Activated CD4-positive, alpha-beta T cell treated with anti-CD3 and anti-CD28 coated beads for 24 hours (primary cell): ENCODE results near the gene FAM240B.

Source experiments
- DNase-seq, 2 donors: peaks; one replicate each; pipeline ENCODE4 v3.0.0-alpha.2; 2020; ENCODE audit warnings: low read depth in 2 of 2

The FAM240B gene

GRCh38 chr9:38670542-38671371, 49.2 kb downstream of the FAM240B start:
- DNase-seq: no peak

GRCh38 chr9:38668791-38669466, 51.0 kb downstream of the FAM240B start:
- no peak for DNase-seq

- DNase-seq: no peak
Measured at GRCh38 chr9:38662763-38663593, 57.0 kb downstream of the FAM240B start.

GRCh38 chr9:38659538-38659937, 60.4 kb downstream of the FAM240B start:
- no peak for DNase-seq

- DNase-seq: no peak
Measured at GRCh38 chr9:38656896-38657295, 63.0 kb downstream of the FAM240B start.

GRCh38 chr9:38652486-38652885, 67.4 kb downstream of the FAM240B start:
- DNase-seq: no peak

- DNase-seq: no peak
Measured at GRCh38 chr9:38652044-38652443, 67.9 kb downstream of the FAM240B start.

- DNase-seq: no peak
Measured at GRCh38 chr9:38651400-38652042, 68.4 kb downstream of the FAM240B start.

- no peak for DNase-seq
Measured at GRCh38 chr9:38650564-38650963, 69.4 kb downstream of the FAM240B start.

GRCh38 chr9:38649731-38650363, 70.1 kb downstream of the FAM240B start:
- no peak for DNase-seq

- no peak for DNase-seq
Measured at GRCh38 chr9:38644601-38645000, 75.3 kb downstream of the FAM240B start.
